Activated CD8-positive, alpha-beta memory T cell treated with anti-CD3 and anti-CD28 coated beads, Interleukin-2, amount 50 U/mL, for 24 hours (primary cell): ENCODE results near the gene CCL2.
"Not testable (repeated sequence)": the region's sequence is repeated elsewhere in the genome, so short reads cannot be mapped to it uniquely, and the experiment has no call there.

ENCODE experiments used
- DNase-seq: peaks from one replicate; pipeline ENCODE4 v3.0.0-alpha.2; 2020; ENCODE audit errors: extremely low read depth

The CCL2 gene

GRCh38 chr17:34254651-34255380, at the start of gene CCL2:
CCL2 (plus strand) TSS chr17:34255285; CDS start chr17:34255350, 65 bp downstream.
- no peak for DNase-seq

GRCh38 chr17:34205401-34205800, 49.7 kb upstream of the CCL2 start:
- no peak for DNase-seq

DNA sequence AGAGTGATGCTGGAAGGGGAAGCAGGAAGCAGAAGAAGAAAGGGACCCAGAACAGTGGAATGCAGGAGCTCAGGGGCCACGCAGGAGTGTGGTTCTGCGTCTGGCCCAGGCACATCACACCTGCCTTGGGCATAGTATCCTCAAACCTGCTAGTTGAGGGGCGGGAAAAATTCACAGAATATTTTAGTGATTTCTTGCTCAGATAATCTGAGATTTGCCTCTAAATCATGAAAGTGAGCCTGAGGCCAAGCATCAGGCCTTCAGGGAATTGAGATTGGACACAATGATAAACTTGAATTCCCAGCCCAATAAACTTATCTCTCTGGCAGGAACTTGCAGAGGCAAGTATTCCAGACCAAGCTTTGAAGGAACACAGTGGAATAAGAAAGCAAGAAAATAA, 48.5 kb upstream of the CCL2 start:
- DNase-seq = no peak

DNA sequence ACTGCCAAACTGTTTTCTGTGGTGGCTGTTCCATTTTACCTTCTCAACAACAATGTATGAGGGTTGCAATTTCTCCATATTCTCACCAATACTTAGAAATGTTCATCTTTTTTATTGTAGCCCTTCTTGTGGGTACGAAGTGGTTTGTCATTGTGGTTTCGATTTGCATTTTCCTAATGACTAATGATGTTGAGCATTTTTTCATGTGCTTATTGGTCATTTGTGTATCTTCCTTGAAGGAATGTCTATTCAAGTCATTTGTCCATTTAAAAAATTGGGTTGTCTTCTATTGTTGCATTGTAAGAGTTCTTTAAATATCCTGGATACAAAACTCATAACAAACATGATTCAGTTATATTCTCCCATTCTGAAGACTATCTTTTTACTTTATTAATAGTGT, 47.5 kb upstream of the CCL2 start:
- DNase-seq = no peak

DNA sequence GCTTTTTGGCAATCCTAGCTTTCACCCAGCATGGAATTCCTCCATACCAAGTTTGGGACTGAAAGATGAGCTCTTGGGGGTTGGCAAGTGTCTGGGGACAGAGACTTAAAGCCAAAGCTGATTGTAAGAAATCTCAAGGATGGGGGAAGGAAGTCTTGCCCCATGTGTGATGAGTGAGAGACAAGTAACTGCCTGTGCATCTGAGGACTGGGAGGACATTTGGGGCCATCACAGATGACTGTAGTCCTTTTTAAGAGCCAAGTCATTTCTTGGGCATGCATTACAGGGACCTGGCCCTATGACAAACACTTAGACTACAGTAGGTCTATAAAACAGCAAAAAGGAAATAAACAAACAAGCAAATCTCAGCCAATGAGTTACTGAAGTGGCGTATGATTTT, 36.3 kb upstream of the CCL2 start:
- no peak for DNase-seq

- DNase-seq = no peak
Observed at GRCh38 chr17:34219405-34219804, 35.7 kb upstream of the CCL2 start.

GRCh38 chr17:34220045-34220751, 34.9 kb upstream of the CCL2 start:
- no peak for DNase-seq

- DNase-seq = no peak
Observed at GRCh38 chr17:34220752-34221395, 34.2 kb upstream of the CCL2 start.

DNA sequence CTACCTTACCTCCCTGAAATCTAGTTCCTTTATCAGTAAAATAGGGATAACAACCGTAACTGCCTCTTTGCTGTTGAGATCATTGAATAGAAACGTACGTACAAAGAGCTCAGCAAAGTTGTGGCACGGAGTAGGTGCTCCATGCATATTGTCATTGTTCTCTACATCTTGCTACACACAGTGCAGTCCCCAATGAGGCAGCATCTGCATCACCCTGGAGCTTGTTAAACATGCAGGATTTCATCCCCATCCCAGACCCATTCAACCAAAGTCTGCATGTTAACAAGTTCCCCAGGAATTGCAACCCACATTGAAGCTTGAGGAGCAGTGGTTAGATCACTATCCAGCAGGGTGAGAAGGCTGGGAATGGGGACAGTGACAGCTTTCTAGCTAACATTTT, 33.7 kb upstream of the CCL2 start:
- DNase-seq = no peak

GRCh38 chr17:34222722-34223497, 32.2 kb upstream of the CCL2 start:
- DNase-seq = no peak

- DNase-seq = no peak
Observed at GRCh38 chr17:34225046-34225445, 30.0 kb upstream of the CCL2 start.

GRCh38 chr17:34226011-34226743, 28.9 kb upstream of the CCL2 start:
- no peak for DNase-seq

DNA sequence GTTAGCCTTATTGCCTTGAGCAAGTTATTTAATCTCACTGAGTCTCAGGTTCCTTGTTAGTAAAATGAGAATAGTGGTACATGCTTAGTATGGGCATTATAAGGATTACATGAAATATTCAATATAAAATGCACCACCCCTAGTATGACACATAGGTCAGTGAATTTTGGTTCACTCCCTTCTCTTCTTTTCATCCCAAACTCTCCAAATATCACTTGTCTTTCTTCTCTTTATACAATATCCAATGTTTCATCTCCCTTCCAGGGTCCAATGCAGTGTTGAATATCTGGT, 28.4 kb upstream of the CCL2 start:
- DNase-seq = no peak

DNA sequence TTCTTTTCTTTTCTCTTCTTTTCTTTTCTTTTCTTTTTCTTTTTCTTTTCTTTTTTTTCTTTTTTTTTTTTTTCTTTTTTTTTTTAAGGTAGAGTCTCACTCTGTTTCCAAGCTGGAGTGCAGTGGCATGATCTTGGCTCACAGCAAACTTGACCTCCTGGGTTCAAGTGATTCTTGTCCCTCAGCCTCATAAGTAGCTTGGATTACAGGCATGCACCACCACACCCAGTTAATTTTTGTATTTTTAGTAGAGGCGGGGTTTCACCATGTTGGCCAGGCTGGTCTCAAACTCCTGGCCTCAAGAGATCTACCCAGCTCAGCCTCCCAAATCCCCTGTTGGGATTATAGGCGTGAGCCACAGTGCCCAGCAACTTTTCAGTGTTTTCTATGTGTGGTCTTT, 27.8 kb upstream of the CCL2 start:
- DNase-seq = not testable (repeated sequence)

DNA sequence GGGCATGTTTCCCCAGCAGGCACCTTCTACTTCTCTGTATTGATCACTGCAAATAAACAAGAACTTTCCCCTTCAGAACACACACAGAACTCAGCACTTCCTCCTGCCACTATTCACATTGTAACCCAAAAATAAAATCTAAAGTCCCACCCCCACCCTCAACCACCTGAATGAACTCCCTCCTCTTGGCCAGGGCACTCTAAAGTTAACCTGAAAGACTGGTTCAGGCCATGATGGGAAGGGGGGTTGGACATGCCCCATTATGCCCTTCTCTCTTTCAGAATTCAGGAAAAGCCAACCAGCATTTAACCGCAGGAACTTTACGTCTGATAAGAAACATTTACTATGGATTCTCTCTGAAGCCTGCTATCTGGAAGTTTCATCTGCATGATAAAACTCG, 27.4 kb upstream of the CCL2 start:
- DNase-seq = no peak

GRCh38 chr17:34228781-34229180, 26.3 kb upstream of the CCL2 start:
- DNase-seq = no peak

- no peak for DNase-seq
Observed at GRCh38 chr17:34230342-34230741, 24.7 kb upstream of the CCL2 start.

DNA sequence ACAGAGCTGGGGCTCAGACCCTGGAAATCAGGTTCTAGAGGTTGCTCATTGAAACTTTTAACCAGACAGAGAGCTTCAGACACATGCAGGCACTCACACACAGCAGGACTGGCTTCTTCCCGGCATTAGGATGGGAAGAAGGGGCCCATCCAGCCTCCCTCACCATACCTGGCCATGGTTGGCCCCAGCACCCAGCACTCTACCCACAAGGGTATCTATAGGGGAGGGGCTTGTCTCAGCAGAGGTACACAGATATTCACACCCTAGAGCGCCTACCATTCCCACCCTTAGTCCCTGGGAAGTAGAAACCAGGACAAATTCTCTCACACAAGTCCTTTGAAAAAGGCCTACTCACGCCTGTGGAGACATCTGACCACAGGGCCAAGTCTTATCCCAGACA, 20.5 kb upstream of the CCL2 start:
- no peak for DNase-seq

DNA sequence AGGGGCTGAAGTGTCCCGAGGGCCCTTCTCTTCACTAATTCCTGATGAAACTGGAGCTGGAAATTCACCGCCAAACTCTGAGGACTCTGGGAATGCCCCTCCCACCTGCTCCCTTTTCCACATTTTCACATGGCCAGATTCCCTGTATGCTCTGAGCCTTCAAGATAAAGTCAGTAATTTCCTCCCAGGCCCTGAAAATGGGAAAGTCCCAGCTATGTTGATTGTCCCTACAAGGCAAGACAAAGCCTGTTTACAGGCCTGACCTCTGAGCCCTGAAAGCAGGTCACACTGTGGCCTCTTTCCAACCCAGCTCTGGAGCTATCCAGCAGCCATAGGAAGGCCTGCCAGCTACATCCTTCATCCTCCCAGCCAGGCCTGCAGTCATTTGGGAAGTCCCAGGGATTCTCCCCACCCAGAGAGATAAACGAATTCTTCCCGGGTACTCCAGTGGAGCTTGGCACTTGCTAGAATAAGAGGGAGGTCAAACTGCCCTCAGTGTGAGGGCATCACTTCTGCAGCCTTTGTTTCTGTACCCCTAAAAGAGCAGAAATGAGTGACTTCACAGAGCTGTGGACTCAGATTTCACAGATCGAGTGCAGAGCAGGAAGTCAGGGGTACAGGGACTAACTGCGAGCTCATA, 19.6 kb upstream of the CCL2 start:
- DNase-seq = no peak

- no peak for DNase-seq
Observed at GRCh38 chr17:34236281-34236892, 18.7 kb upstream of the CCL2 start.

- no peak for DNase-seq
Observed at GRCh38 chr17:34237458-34237857, 17.6 kb upstream of the CCL2 start.
